T-helper 1 cell treated with Interleukin-12 subunit alpha and Interleukin-12 subunit beta and Interleukin-4 antibody, amounts not matched to agents 30 μg/mL and 1 μg/mL, for 36 hours (primary cell): ENCODE data around the gene ZNF33B.
A peak's percentile ranks its signal among the peaks of the same experiment; 100 is the strongest.
"Not testable (repeated sequence)": the region's sequence is repeated elsewhere in the genome, so short reads cannot be mapped to it uniquely, and the experiment has no call there.

Experiments used
- H3K27ac Mint-ChIP-seq: one replicate; pipeline ENCODE4 v1.8.0; 2021; ENCODE audit warnings: mild to moderate bottlenecking, mixed read lengths
- H3K27me3 Mint-ChIP-seq: one replicate; pipeline ENCODE4 v1.8.0; 2021; ENCODE audit warnings: low read depth, mixed read lengths
- H3K36me3 Mint-ChIP-seq: one replicate; pipeline ENCODE4 v1.8.0; 2021; ENCODE audit warnings: low read depth, mixed read lengths
- H3K4me1 Mint-ChIP-seq: one replicate; pipeline ENCODE4 v1.8.0; 2021; ENCODE audit warnings: low read depth, mixed read lengths
- H3K4me3 Mint-ChIP-seq: one replicate; pipeline ENCODE4 v1.8.0; 2021; ENCODE audit warnings: mild to moderate bottlenecking, moderate library complexity, mixed read lengths
- H3K9me3 Mint-ChIP-seq: one replicate; pipeline ENCODE4 v1.8.0; 2021; ENCODE audit warnings: mixed read lengths

Gene ZNF33B

DNA sequence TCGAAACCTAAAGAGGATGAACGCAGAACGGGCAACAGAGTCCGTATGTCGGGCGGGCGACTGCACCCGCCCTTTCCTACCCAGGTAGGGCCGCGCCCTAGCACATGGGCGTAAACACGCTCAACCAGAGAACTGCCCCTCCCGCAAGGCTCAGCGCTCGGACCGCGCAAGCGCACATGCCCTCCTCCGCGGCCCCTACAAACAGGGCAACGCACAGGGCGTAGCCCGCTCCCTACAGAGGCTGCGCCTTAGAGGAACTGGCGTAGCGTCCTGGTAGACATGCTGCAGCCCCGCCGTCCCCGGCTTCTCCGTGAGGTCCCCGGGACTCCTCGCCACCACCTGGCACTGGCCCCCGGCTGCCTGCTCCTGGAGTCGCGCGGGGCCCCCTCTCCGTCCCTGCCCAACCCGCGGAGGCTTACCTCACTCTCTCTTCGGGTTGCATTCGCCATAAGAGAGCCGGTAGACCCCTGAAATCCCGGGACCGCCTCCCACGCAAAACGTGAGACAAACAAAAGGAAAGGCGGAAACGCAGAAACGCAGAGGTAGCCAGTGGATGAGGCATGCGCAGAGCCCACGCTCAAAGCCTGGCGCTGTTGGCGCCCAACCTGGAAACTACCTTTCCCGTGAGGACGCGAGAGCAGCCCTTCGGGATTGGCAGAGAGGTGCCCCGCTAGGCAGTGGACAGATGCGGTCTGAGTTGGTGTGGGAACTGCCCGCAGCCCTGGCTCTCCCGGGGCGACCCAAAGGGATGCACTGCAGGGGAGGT lies at the start of gene ZNF33B:
TSS of gene ZNF33B (minus strand) at position 516 of the 766 bp plus-strand sequence. CDS start 1,642 bp downstream, outside the sequence.
- H3K4me1 Mint-ChIP-seq = peaks cover 19% of the 10 kb centered on the region
- H3K27ac Mint-ChIP-seq = peak within 1 kb of the TSS; percentile 95
- peaks cover 12% of the 10 kb centered on the region for H3K36me3 Mint-ChIP-seq
- H3K27me3 Mint-ChIP-seq = no peaks in the 10 kb centered on the region
- H3K9me3 Mint-ChIP-seq = no peaks in the 10 kb centered on the region
- H3K4me3 Mint-ChIP-seq = peak within 1 kb of the TSS; percentile 92

DNA sequence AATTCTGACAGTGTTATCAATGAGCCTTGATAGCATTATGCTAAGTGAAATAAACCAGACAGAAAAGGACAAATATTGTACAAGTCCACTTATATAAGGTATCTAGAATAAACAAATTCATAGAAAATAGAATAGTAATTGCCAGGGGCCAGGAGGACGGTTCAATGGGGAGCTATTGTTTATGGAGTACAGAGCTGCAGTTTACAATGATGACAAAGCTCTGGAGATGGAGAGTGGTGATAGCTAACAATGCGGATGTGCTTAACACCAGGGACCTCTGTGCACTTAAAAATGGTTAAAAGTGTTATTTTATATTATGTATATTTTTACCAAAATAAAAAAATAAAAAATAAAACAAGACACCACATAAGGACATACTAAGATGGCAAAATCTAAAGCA lies 46.1 kb upstream of the ZNF33B start:
- no peak overlapping the region for H3K27ac Mint-ChIP-seq
- H3K27me3 Mint-ChIP-seq = no peaks in the 10 kb centered on the region
- no peaks in the 10 kb centered on the region for H3K9me3 Mint-ChIP-seq
- H3K4me3 Mint-ChIP-seq = no peak overlapping the region
- no peaks in the 10 kb centered on the region for H3K4me1 Mint-ChIP-seq
- no peaks in the 10 kb centered on the region for H3K36me3 Mint-ChIP-seq

DNA sequence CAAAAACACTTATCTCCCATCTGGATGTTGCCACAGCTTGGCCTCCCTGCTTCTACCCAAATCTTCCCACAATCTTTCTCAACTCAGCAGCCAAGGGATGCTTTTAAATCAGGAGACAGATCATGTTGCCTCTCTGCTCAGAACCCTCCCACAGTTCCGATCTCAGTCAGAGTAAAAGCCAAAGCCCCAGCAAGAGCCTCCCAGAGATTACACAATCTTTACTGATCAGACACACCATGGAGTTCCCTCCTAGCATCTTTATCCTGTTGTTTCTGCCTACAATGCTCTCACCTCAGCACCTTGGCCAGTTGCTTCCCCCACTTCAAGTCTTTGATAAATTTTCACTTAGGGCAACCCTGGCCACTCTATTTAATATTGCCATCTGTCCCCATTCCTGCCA lies 41.9 kb upstream of the ZNF33B start:
- Mint-ChIP-seq H3K9me3 (peaks cover 9% of the 10 kb centered on the region), H3K27me3 (no peaks in the 10 kb centered on the region), H3K36me3 (no peaks in the 10 kb centered on the region), H3K4me1 (no peaks in the 10 kb centered on the region), H3K27ac (no peak overlapping the region), H3K4me3 (no peak overlapping the region)

DNA sequence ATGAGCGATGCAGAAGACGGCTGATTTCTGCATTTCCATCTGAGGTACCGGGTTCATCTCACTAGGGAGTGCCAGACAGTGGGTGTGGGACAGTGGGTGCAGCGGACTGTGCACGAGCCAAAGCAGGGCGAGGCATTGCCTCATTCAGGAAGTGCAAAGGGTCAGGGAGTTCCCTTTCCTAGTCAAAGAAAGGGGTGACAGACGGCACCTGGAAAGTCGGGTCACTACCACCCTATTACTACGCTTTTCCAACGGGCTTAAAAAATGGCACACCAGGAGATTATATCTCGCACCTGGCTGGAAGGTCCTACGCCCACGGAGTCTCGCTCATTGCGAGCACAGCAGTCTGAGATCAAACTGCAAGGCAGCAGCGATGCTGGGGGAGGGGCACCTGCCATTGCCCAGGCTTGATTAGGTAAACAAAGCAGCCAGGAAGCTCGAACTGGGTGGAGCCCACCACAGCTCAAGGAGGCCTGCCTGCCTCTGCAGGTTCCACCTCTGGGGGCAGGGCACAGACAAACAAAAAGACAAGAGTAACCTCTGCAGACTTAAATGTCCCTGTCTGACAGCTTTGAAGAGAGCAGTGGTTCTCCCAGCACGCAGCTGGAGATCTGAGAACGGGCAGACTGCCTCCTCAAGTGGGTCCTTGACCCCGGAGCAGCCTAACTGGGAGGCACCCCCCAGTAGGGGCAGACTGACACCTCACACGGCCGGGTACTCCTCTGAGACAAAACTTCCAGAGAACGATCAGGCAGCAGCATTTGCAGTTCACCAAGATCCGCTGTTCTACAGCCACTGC lies 27.0 kb upstream of the ZNF33B start:
- H3K9me3 Mint-ChIP-seq = not testable (repeated sequence)

DNA sequence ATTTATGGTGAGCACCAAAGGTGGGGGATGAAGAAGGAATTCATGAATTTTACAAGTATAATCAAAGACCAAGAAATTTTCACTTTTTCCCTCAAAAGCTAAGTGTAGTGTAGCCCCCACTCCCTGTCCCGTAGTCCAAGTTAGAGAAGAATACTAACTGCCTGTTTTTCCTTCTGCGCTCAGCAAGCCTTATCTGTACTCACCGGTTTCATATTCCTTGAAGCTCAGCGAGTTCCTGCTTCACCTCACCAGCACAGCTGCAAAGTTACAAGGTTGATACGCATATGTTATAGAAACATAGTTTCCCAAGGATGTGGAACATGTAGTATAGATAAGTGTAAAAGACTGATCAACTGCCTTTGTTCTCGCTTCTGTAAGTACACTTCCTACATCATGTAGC lies 16.0 kb upstream of the ZNF33B start:
- Mint-ChIP-seq H3K36me3 (peaks cover 3% of the 10 kb centered on the region), H3K4me1 (peaks cover 3% of the 10 kb centered on the region), H3K27ac (no peak overlapping the region), H3K4me3 (no peak overlapping the region), H3K27me3 (no peaks in the 10 kb centered on the region), H3K9me3 (peaks cover 9% of the 10 kb centered on the region)

More for the DNA sequence above, 27.0 kb upstream of the ZNF33B start:
- not testable (repeated sequence) for H3K4me1 Mint-ChIP-seq, H3K27me3 Mint-ChIP-seq, H3K4me3 Mint-ChIP-seq, H3K36me3 Mint-ChIP-seq, H3K27ac Mint-ChIP-seq

DNA sequence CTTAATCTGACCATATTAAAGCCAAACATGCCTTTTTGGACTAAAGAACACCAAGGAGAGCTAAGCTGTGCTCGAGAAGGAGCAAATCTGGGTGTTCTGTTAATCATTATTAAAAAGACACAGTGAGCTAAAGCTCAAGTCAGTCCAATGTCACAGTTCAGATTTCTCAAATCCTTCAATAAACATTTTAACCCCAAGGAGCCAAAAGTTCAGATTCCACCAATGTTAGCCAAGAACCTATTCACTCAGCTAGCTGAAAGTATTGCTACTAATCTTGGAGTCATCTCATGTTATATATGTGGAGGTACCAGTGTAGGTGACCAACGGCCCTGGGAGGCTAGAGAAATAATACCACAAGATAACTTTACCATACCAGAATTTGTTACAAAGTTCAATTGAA lies 14.5 kb upstream of the ZNF33B start:
- no peaks in the 10 kb centered on the region for H3K27me3 Mint-ChIP-seq

DNA sequence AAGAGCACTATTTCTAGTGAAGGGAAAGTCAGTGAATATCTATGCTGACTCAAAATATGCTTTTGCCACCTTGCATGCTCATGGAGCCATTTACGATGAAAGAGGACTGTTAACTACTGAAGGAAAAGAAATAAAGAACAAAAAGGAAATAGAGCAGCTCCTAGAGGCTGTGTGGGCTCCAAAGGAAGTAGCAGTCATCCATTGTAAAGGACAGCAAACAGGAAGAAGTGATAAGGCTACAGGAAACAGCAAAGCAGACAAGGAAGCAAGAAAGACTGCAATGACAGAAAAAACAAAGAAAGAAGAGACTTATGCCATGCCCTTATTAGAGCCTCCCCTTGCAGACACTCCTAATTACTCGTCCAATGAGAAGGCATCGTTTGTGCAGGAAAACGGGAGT lies 12.0 kb upstream of the ZNF33B start:
- Mint-ChIP-seq H3K27me3 (no peaks in the 10 kb centered on the region), H3K27ac (no peak overlapping the region)

More for the DNA sequence above, 14.5 kb upstream of the ZNF33B start:
- no peak overlapping the region for H3K4me3 Mint-ChIP-seq
- peaks cover 3% of the 10 kb centered on the region for H3K36me3 Mint-ChIP-seq
- peaks cover 3% of the 10 kb centered on the region for H3K4me1 Mint-ChIP-seq
- no peak overlapping the region for H3K27ac Mint-ChIP-seq
- peaks cover 9% of the 10 kb centered on the region for H3K9me3 Mint-ChIP-seq

DNA sequence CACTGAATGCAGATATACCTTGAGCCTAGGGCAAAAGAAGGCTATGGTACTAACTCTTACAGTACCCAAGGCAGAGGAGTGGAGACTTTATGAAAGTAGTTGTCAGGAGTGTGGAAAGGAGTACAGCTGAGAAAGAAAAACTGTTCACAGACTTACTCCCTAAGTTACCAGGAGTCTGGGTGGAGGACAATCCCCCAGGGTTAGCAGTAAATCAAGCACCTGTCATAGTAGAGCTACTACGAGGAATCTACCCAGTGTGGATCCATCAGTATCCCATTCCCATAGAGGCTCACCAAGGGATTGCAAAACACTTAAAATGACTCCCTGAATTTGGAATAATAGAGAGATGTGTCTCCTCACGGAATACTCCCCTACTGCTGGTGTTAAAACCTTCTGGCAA lies 10.1 kb upstream of the ZNF33B start:
- Mint-ChIP-seq H3K36me3 (peaks cover 3% of the 10 kb centered on the region), H3K27ac (no peak overlapping the region), H3K27me3 (no peaks in the 10 kb centered on the region), H3K9me3 (peaks cover 5% of the 10 kb centered on the region), H3K4me3 (no peak overlapping the region), H3K4me1 (peaks cover 3% of the 10 kb centered on the region)

More for the DNA sequence above, 12.0 kb upstream of the ZNF33B start:
- Mint-ChIP-seq H3K4me3 (no peak overlapping the region), H3K36me3 (peaks cover 3% of the 10 kb centered on the region), H3K9me3 (peaks cover 5% of the 10 kb centered on the region), H3K4me1 (peaks cover 3% of the 10 kb centered on the region)

DNA sequence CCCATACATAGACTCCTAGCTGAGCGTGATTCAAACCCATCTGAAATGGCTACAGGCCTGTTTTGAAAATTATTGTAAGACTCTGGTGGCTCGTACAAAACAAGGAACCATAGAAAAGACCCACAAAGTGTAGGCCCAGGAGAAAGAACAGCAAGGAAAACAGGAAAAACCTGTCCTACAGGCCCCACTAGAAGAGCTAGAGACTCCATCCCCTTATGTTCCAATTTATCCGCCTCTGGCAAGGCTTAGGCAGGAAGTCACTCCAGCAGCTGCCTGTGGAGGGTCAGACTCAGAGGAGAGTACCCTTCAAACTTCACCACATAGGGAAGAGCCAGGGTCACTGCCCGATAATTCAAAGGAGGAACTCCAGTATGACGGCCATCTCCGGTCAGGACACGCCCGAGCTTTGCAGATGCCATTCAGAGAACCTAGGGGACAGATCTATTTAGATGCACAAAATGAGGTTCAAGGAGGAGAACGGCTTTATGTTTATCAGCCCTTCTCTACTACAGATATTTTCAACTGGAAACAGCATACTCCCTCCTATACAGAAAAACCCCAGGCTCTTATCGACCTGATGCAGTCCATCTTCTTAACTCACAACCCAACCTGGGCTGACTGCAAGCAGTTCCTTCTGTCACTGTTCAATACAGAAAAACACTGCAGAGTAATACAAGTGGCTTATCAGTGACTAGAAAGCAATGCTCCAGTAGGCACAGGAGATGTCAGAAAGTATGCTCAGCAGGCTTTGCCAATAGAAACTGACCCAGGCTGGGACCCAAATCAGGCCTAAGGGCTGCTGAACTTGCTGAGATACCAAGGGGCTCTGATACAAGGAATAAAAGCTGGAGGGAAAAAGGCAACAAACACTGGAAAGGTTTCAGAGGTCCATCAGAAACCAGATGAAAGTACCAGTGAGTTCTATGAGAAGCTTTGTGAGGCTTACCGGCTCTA lies 8.6 kb upstream of the ZNF33B start:
- no peak overlapping the region for H3K4me3 Mint-ChIP-seq
- H3K27ac Mint-ChIP-seq = no peak overlapping the region
- peaks cover 5% of the 10 kb centered on the region for H3K9me3 Mint-ChIP-seq
- no peaks in the 10 kb centered on the region for H3K27me3 Mint-ChIP-seq
- peaks cover 3% of the 10 kb centered on the region for H3K36me3 Mint-ChIP-seq
- H3K4me1 Mint-ChIP-seq = peaks cover 3% of the 10 kb centered on the region

DNA sequence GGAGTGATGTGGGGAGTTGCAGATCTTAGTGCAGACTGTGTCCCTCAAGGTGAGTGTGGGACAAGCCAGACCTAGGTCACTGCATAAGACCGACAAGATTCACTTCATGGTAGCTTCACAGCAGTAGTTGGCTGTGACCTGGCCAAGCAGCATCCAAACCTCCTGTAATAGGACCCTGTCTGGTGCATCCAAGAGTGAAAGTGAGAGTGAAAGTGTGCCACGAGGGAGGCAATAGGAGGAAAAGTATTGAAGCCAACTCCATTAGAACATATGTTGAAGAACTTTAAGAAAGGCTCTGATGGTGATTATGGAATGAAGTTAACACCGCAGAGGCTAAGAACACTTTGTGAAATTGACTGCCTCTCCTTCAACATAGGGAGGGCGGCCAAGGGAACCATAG lies 7.8 kb upstream of the ZNF33B start:
- Mint-ChIP-seq H3K9me3 (peaks cover 5% of the 10 kb centered on the region), H3K27ac (no peak overlapping the region), H3K4me3 (no peak overlapping the region), H3K27me3 (no peaks in the 10 kb centered on the region), H3K4me1 (peaks cover 3% of the 10 kb centered on the region), H3K36me3 (peaks cover 3% of the 10 kb centered on the region)

DNA sequence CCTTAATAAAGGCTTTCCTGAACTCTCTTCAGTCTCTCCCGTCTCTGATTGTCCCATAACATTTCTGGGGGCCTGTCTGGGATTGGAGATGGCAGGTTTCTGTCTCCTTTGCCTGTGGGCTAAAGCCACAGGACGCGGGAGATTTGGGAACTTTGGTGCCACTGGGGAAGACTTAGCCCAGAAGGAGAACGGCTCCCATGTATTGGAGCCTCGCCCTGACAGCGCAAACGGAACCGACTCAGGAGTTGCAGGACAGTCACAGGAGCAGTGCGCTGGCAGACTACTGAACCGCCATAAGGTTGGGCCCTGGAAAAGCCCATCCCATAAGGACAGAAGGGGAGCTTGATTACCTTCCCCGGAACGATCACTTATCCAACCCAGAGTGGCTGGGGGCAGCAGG lies 7.1 kb upstream of the ZNF33B start:
- no peaks in the 10 kb centered on the region for H3K27me3 Mint-ChIP-seq
- H3K4me1 Mint-ChIP-seq = peaks cover 3% of the 10 kb centered on the region
- H3K36me3 Mint-ChIP-seq = peaks cover 3% of the 10 kb centered on the region
- no peak overlapping the region for H3K27ac Mint-ChIP-seq
- H3K4me3 Mint-ChIP-seq = no peak overlapping the region
- peaks cover 4% of the 10 kb centered on the region for H3K9me3 Mint-ChIP-seq

DNA sequence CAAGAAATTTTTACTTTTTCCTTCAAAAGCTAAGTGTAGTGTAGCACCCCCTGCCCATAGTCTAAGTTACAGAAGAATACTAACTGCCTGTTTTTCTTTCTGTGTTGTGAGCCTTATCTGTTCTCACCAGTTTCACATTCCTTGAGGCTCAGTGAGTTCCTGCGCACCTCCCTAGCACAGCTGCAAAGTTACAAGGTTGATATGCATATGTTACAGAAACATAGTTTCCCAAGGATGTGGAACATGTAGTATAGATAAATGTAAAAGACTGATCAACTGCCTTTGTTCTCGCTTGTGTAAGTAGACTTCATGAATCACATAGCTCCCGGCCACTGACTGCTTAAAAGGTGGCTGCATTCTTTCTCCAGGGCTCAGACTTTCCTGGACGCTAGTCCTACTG lies 6.7 kb upstream of the ZNF33B start:
- Mint-ChIP-seq H3K9me3 (peaks cover under 1% of the 10 kb centered on the region), H3K36me3 (no peaks in the 10 kb centered on the region), H3K27me3 (no peaks in the 10 kb centered on the region), H3K4me1 (no peaks in the 10 kb centered on the region), H3K4me3 (no peak overlapping the region), H3K27ac (no peak overlapping the region)

DNA sequence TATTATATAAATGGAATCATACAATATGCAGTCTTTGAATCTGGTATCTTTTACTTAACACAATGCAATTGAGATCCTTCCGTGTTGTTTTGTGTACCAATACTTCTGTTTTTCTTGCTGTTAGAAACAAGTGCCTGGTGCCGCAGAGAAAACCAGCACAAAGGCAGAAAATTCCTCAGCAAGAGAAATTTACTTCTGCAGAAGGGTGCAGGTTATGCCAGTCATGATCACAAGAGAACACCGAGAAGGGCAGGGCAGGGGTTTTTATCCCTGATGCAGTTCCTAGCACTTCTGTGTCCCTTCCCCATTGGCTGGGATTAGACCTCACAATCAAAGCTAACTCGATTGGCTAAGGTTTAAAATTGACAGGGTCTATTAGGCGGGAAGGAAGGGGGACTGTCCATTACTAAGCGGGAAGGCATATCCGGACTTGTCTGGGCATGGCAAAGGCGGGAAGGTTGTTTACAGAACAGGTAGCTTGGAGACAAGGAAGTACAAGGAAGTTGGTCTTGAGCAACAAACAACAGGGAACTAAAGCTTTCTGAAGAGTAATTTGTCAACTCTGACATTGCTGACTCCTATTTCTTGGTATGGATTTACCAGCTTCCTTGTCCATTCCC lies 2.4 kb upstream of the ZNF33B start:
- Mint-ChIP-seq H3K27me3 (no peaks in the 10 kb centered on the region), H3K4me1 (peaks cover 13% of the 10 kb centered on the region), H3K27ac (no peak overlapping the region), H3K4me3 (no peak overlapping the region), H3K36me3 (peaks cover 3% of the 10 kb centered on the region), H3K9me3 (no peaks in the 10 kb centered on the region)

DNA sequence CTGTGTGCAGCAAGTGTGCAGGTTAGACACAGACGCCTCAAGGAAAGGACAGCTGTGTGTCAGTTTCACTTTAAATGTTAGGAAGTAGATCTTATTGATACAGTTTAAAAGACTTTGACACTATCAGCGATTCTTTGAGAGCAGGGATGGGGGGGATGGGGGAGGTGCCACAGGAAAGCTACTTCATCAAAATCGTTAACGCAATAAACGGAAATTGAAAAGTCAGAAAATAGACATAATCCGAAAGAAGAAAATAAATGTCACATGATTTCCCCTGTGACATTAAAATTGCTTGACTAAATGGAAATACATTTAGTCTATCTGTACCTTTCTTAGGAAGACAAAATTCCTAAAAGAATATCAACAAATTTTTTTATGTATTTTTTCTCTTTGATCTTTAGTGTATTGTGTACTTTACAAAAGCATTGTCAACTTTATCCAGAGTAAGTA lies 476 bp upstream of the ZNF33B start:
- Mint-ChIP-seq H3K27ac (peak overlapping the region; percentile 95), H3K4me3 (peak overlapping the region; percentile 92), H3K9me3 (no peaks in the 10 kb centered on the region), H3K36me3 (peaks cover 8% of the 10 kb centered on the region), H3K4me1 (peaks cover 15% of the 10 kb centered on the region), H3K27me3 (no peaks in the 10 kb centered on the region)
